ENCODE results near the gene DDX3X. TPM values are rescaled to one million over a fixed set of nuclear protein-coding genes. Genes with fewer than 3 reads are reported as not detected.

DDX3X gene
- total RNA-seq, 1 donor, result 160 TPM

- Histone ChIP-seq H3K4me2 (ENCODE audit: insufficient read depth, low read length) (peak overlapping the region; percentile 87), H3K4me1 (ENCODE audit: insufficient read depth, low read length) (peaks cover 27% of the 10 kb centered on the region), H3K79me2 (ENCODE audit: insufficient read depth, low read length) (peaks cover 69% of the 10 kb centered on the region), H3K4me3 (ENCODE audit: insufficient read depth, low read length) (peak overlapping the region; percentile 98), H3K36me3 (ENCODE audit: insufficient read depth, low read length) (peaks cover 27% of the 10 kb centered on the region), H3K27ac (ENCODE audit: low read depth, low read length) (peak overlapping the region; percentile 100), H4K20me1 (ENCODE audit: insufficient read depth, low read length) (peaks cover 57% of the 10 kb centered on the region), H3K9me3 (ENCODE audit: low read depth, low read length) (no peaks in the 10 kb centered on the region), H3K27me3 (ENCODE audit: insufficient read depth, low read length) (no peaks in the 10 kb centered on the region), H2AFZ (ENCODE audit: low read length) (no peak overlapping the region)
- DNase-seq (ENCODE audit: insufficient read length, low spot score, missing footprints), result peak; percentile 87
- no peak for TF ChIP-seq CTCF (IDR thresholded peaks at IDR 0.05; ENCODE audit: extremely low read depth, low read depth, low read length)
These were observed 2.0 kb downstream of the DDX3X start for GRCh38 chrX:41335958-41336331.

- no peak for TF ChIP-seq CTCF (IDR thresholded peaks at IDR 0.05; ENCODE audit: extremely low read depth, low read depth, low read length)
- Histone ChIP-seq H3K4me2 (ENCODE audit: insufficient read depth, low read length) (peak overlapping the region; percentile 87), H3K9me3 (ENCODE audit: low read depth, low read length) (no peaks in the 10 kb centered on the region), H3K4me3 (ENCODE audit: insufficient read depth, low read length) (peak overlapping the region; percentile 98), H4K20me1 (ENCODE audit: insufficient read depth, low read length) (peaks cover 62% of the 10 kb centered on the region), H3K4me1 (ENCODE audit: insufficient read depth, low read length) (peaks cover 27% of the 10 kb centered on the region), H3K27me3 (ENCODE audit: insufficient read depth, low read length) (no peaks in the 10 kb centered on the region), H2AFZ (ENCODE audit: low read length) (no peak overlapping the region), H3K79me2 (ENCODE audit: insufficient read depth, low read length) (peaks cover 74% of the 10 kb centered on the region), H3K27ac (ENCODE audit: low read depth, low read length) (peak overlapping the region; percentile 100), H3K36me3 (ENCODE audit: insufficient read depth, low read length) (peaks cover 32% of the 10 kb centered on the region)
- no peak for DNase-seq (ENCODE audit: insufficient read length, low spot score, missing footprints)
These were observed 2.5 kb downstream of the DDX3X start for GRCh38 chrX:41336447-41336846.

- Histone ChIP-seq H4K20me1 (ENCODE audit: insufficient read depth, low read length) (peaks cover 69% of the 10 kb centered on the region), H3K4me1 (ENCODE audit: insufficient read depth, low read length) (peaks cover 22% of the 10 kb centered on the region), H3K27ac (ENCODE audit: low read depth, low read length) (no peak overlapping the region), H3K9me3 (ENCODE audit: low read depth, low read length) (no peaks in the 10 kb centered on the region), H3K4me2 (ENCODE audit: insufficient read depth, low read length) (peak overlapping the region; percentile 87), H3K27me3 (ENCODE audit: insufficient read depth, low read length) (no peaks in the 10 kb centered on the region), H3K79me2 (ENCODE audit: insufficient read depth, low read length) (peaks cover 81% of the 10 kb centered on the region), H3K36me3 (ENCODE audit: insufficient read depth, low read length) (peaks cover 39% of the 10 kb centered on the region), H3K4me3 (ENCODE audit: insufficient read depth, low read length) (peak overlapping the region; percentile 98), H2AFZ (ENCODE audit: low read length) (no peak overlapping the region)
- DNase-seq (ENCODE audit: insufficient read length, low spot score, missing footprints), result no peak
- TF ChIP-seq CTCF (IDR thresholded peaks at IDR 0.05; ENCODE audit: extremely low read depth, low read depth, low read length), result no peak
These were observed 3.2 kb downstream of the DDX3X start for GRCh38 chrX:41337140-41337539.

- H3K4me1 ChIP-seq (ENCODE audit: insufficient read depth, low read length), result peaks cover 17% of the 10 kb centered on the region
- H3K79me2 ChIP-seq (ENCODE audit: insufficient read depth, low read length), result peaks cover 90% of the 10 kb centered on the region
- H3K9me3 ChIP-seq (ENCODE audit: low read depth, low read length), result no peaks in the 10 kb centered on the region
- no peak overlapping the region for H3K4me3 ChIP-seq (ENCODE audit: insufficient read depth, low read length)
- DNase-seq (ENCODE audit: insufficient read length, low spot score, missing footprints), result no peak
- H2AFZ ChIP-seq (ENCODE audit: low read length), result no peak overlapping the region
- H3K27ac ChIP-seq (ENCODE audit: low read depth, low read length), result no peak overlapping the region
- TF ChIP-seq CTCF (IDR thresholded peaks at IDR 0.05; ENCODE audit: extremely low read depth, low read depth, low read length), result no peak
- peaks cover 52% of the 10 kb centered on the region for H3K36me3 ChIP-seq (ENCODE audit: insufficient read depth, low read length)
- H4K20me1 ChIP-seq (ENCODE audit: insufficient read depth, low read length), result peaks cover 81% of the 10 kb centered on the region
- peak overlapping the region; percentile 87 for H3K4me2 ChIP-seq (ENCODE audit: insufficient read depth, low read length)
- H3K27me3 ChIP-seq (ENCODE audit: insufficient read depth, low read length), result no peaks in the 10 kb centered on the region
These were observed 4.5 kb downstream of the DDX3X start for GRCh38 chrX:41338436-41338835.

All from osteoblast (primary cell).